Gastroesophageal sphincter (tissue), 3 donors: ENCODE results near the gene NLE1.
"Not testable (repeated sequence)": the region's sequence is repeated elsewhere in the genome, so short reads cannot be mapped to it uniquely, and the experiment has no call there.

Experiments
- CTCF ChIP-seq, 4 experiments: fragments of 200-600 bp in 2 of 4; fragments of 450-650 bp in 2 of 4; sonication (generic) in 1 of 4; IDR thresholded peaks; one replicate each; pipeline ENCODE4 v1.5.1; 2017 to 2019; ENCODE audit warnings: antibody characterized with exemption in 4 of 4, mild to moderate bottlenecking in 2 of 4, moderate library complexity in 2 of 4
- EP300 ChIP-seq: sonication (generic); formaldehyde crosslinking; IDR thresholded peaks from one replicate; pipeline ENCODE4 v1.6.1; 2017; ENCODE audit warnings: antibody characterized with exemption, mild to moderate bottlenecking
- POLR2A ChIP-seq, 2 donors: fragments of 450-650 bp; IDR thresholded peaks; one replicate each; pipeline ENCODE4 v1.6.1; 2017; ENCODE audit warnings: antibody characterized with exemption in 2 of 2, mild to moderate bottlenecking in 2 of 2, moderate library complexity in 1 of 2
- POLR2AphosphoS5 ChIP-seq: sonication (generic); formaldehyde crosslinking; IDR thresholded peaks from one replicate; pipeline ENCODE4 v1.6.1; 2017; ENCODE audit warnings: antibody characterized with exemption

GRCh38 chr17:35151080-35151479 lies 9.0 kb upstream of the NLE1 start:
- TF ChIP-seq CTCF (IDR thresholded peaks at IDR 0.05); POLR2AphosphoS5; POLR2A (IDR thresholded peaks at IDR 0.05); EP300: not testable (repeated sequence)
